Measurements from ENCODE around the gene ANKDD1B. TPM values are rescaled to one million over a fixed set of nuclear protein-coding genes. Genes with fewer than 3 reads are reported as not detected.

ANKDD1B gene
- total RNA-seq, 1 donor from 2014 or later: 0.59 TPM

GRCh38 chr5:75614176-75614575, 2.9 kb downstream of the ANKDD1B start:
- intact Hi-C loops (cut with micrococcal nuclease): no loop called here

GRCh38 chr5:75616371-75616881, 5.2 kb downstream of the ANKDD1B start:
- intact Hi-C loops (cut with micrococcal nuclease): no loop called here

- intact Hi-C loops (cut with micrococcal nuclease): no loop called here
Measured at GRCh38 chr5:75616971-75617621, 5.8 kb downstream of the ANKDD1B start.

- intact Hi-C loops (cut with micrococcal nuclease): no loop called here
Measured at GRCh38 chr5:75617736-75618352, 6.6 kb downstream of the ANKDD1B start.

GRCh38 chr5:75620184-75620959, 9.1 kb downstream of the ANKDD1B start:
- intact Hi-C loops (cut with micrococcal nuclease): no loop called here

GRCh38 chr5:75622564-75622963, 11.3 kb downstream of the ANKDD1B start:
- intact Hi-C loops (cut with micrococcal nuclease): no loop called here

- intact Hi-C loops (cut with micrococcal nuclease): no loop called here
Measured at GRCh38 chr5:75623846-75624245, 12.6 kb downstream of the ANKDD1B start.

GRCh38 chr5:75626959-75627358, 15.7 kb downstream of the ANKDD1B start:
- intact Hi-C loops (cut with micrococcal nuclease): no loop called here

GRCh38 chr5:75627801-75628200, 16.5 kb downstream of the ANKDD1B start:
- intact Hi-C loops (cut with micrococcal nuclease): no loop called here

GRCh38 chr5:75630875-75631274, 19.6 kb downstream of the ANKDD1B start:
- intact Hi-C loops (cut with micrococcal nuclease): no loop called here

- intact Hi-C loops (cut with micrococcal nuclease): no loop called here
Measured at GRCh38 chr5:75632321-75632720, 21.1 kb downstream of the ANKDD1B start.

GRCh38 chr5:75637949-75638348, 26.7 kb downstream of the ANKDD1B start:
- intact Hi-C loops (cut with micrococcal nuclease): no loop called here

GRCh38 chr5:75639535-75640311, 28.5 kb downstream of the ANKDD1B start:
- intact Hi-C loops (cut with micrococcal nuclease): no loop called here

- intact Hi-C loops (cut with micrococcal nuclease): no loop called here
Measured at GRCh38 chr5:75640395-75640794, 29.1 kb downstream of the ANKDD1B start.

- intact Hi-C loops (cut with micrococcal nuclease): no loop called here
Measured at GRCh38 chr5:75640826-75641225, 29.6 kb downstream of the ANKDD1B start.

- intact Hi-C loops (cut with micrococcal nuclease): no loop called here
Measured at GRCh38 chr5:75648712-75649111, 37.5 kb downstream of the ANKDD1B start.

- intact Hi-C loops (cut with micrococcal nuclease): no loop called here
Measured at GRCh38 chr5:75651575-75652238, 40.5 kb downstream of the ANKDD1B start.

- intact Hi-C loops (cut with micrococcal nuclease): no loop called here
Measured at GRCh38 chr5:75653521-75653920, 42.3 kb downstream of the ANKDD1B start.

GRCh38 chr5:75654693-75655295, 43.5 kb downstream of the ANKDD1B start:
- intact Hi-C loops (cut with micrococcal nuclease): no loop called here

GRCh38 chr5:75656311-75657003, 45.2 kb downstream of the ANKDD1B start:
- intact Hi-C loops (cut with micrococcal nuclease): no loop called here

Measured in T-helper 2 cell treated with Interferon-gamma antibody and Interleukin-4, amounts not matched to agents 100 ng/mL and 5 ng/mL, for 36 hours (primary cell).